ENCODE results near the gene PLA2G6.

PLA2G6 gene, protein sequence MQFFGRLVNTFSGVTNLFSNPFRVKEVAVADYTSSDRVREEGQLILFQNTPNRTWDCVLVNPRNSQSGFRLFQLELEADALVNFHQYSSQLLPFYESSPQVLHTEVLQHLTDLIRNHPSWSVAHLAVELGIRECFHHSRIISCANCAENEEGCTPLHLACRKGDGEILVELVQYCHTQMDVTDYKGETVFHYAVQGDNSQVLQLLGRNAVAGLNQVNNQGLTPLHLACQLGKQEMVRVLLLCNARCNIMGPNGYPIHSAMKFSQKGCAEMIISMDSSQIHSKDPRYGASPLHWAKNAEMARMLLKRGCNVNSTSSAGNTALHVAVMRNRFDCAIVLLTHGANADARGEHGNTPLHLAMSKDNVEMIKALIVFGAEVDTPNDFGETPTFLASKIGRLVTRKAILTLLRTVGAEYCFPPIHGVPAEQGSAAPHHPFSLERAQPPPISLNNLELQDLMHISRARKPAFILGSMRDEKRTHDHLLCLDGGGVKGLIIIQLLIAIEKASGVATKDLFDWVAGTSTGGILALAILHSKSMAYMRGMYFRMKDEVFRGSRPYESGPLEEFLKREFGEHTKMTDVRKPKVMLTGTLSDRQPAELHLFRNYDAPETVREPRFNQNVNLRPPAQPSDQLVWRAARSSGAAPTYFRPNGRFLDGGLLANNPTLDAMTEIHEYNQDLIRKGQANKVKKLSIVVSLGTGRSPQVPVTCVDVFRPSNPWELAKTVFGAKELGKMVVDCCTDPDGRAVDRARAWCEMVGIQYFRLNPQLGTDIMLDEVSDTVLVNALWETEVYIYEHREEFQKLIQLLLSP

DNA sequence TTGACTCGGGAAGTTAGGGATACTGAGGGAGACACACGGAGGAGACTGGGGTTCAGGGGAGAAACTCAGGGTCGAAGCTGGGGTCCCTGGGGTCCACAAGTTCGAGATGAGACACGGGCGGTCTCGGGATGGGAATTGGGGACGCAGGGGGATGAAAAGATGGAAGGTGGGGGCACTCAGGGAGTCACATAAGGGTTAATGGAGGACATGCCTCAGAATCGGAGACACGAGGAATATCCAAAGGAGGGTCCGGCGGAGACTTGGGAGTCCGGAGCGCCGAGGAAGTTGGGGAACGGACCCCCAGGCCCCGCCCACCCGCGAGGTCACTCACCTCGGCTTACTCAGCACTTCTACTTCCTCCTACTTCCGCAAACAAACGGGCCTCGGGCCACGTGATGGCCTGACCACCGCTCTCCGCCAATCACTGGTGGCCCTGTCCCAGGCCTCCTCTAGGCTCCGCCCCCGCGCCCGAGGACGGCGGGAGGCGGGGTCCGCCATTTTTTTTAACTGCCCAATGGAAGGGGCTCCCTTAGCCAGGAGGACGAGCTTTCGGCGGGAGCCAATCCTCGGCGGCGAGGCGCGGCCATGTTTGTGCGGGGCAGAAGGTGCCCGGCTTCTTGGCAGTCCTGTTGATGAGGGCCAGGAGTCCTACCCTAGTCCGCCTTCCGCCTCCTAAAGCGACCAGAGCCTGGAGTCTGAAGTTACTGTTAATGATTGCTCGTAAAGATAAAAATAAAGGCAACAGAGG lies at the start of gene PLA2G6:
TSS of gene PLA2G6 (minus strand) at position 378 of the 748 bp plus-strand sequence. CDS start 12,404 bp downstream, outside the sequence.
- DNase-seq, result peak; percentile 98

DNA sequence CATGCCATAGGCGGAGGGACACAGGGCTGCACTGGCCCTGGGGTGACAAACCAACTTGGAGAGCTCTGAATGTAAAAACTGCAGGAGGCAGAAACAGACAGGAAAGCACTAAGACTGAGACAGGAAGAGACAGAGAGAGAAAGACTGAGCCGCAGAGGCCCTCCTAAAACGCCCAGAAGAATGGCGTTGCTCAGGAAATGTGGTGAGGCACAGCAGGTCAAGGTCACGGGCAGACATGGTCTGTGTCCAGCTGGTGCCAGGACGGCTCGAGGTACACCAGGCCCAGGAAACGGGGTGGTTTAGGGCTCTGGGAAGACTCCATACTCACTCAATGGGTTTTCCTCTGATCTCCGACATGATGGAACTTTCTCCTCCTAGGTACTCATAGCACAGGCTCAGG lies 49.3 kb upstream of the PLA2G6 start:
- DNase-seq, result no peak

DNA sequence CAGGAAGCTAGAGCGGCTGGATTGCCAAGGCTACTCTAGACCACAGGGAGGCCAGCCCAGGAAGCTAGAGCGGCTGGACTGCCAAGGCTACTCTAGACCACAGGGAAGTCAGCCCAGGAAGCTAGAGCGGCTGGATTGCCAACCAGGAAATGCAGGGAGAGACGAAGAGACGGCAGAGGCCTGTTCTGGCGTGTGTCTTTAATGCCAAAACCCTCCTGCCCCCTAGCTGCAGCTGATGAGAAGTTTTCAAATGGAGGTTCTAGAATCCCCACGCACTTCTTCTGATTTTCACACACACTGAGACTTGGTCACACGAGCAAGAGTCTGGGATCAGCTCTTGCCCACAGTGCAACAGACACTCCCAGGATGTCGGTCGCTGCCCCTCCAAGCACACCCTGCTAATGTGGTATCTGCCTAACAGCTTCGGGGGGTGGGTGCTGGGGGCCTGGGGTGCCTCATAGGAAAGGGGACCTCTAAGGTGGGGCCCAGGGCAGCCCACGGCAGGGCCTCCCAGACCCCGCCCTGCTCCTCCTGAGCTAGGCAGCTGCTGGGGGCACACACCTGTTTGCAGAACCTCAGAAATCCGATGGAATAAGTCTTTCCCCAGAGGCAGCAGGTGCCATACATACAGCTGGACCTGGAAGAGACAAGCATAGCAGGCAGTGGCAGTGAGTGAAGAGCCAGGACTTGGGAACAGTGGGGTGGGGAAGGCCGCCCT lies 48.6 kb upstream of the PLA2G6 start:
- peak; percentile 16 to 30 for DNase-seq

DNA sequence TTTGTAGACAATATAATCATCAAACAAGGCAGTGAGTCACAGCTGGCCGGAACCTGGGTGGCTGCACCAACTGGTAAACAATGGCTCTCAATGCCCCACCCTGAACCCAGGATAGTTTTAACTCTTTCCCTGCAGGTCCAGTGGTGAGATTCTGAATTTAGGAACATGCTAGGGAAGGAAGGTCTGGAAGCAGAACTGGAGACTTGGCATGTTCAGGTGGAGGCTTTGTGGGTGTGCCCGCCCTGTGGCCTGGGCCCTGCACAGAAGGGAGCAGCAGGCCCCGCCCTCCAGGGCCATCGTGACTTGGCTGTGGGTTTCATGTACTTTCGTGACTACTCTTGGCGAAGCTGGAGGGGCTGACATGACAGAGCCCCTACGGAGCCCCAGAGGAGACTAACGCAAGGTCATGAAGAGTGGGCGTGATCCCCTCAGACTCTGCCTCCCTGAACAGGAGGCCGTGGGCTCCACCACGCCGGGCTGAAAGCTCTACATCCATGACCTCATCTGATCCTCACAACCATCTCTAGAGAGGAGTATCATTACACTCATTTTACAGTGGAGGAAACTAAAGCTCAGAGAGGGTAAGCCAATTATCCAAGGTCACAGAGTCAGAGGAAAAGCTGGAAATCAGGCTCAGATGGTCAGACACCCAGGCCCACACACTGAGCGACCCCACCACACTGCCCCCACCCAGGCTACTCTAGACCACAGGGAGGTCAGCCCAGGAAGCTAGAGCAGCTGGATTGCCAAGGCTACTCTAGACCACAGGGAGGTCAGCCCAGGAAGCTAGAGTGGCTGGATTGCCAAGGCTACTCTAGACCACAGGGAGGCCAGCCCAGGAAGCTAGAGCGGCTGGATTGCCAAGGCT lies 47.5 kb upstream of the PLA2G6 start:
- no peak for DNase-seq

DNA sequence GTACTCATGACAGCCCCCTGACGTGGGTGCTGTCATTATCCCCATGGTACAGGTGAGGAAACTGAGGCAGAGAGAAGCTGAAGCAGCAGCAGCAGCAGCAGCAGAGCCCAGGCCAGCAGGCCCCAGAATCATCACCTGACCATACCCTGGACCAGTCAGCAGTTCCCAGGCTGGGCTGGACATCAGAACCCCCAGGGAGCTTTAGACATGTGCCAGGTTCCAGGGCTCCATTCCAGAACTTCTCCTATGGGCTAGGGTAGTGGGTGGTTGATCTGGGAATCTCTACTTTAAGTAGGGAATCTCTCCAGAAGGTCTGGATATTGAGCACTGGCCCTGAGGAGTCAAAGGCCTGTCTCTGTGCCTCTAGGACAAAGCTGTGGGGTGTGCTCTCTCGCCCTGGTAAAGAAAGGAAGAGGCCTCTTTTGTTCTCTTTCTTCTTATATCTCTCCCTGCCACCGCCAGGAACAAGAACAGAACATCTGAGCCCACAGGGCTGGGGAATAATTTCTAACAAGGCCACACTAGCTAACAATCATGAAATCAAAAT lies 46.8 kb upstream of the PLA2G6 start:
- DNase-seq, result no peak

DNA sequence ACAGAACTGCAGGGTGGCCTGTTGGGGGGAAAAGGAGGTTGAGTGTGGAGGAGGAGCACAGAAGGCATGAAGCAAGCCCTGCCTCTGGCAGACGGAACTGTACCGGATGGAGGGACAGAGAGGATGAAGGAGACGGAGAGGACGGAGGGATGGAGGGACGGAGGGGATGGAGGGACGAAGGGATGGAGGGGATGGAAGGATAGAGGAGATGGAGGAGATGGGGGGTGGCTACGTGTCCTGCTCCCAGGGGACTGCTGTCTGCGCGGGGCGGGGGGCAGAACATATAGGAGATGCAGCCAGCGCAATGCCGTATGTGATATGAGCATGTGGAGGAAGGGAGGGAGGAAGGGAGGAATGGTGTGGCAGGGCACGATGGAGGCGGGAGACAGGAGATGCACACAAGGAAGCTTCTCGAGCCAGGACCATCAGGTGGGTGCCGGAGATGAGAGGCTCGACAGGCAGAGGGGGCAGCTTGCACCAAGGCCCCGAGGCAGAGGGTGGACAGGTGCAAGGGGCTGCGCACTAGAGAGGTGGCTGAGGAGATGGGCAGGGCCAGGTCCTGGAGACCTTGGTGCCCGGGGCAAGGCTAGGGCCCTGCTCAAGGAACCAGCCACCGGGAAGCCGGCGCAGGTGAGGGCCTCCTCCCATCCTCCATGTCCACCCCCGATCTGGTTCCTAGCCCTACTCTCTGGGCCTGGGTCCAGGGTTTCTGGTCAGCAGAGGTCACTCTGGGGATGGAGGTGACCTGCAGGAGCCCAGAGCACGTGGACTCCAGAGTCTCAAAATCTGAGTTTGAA lies 45.4 kb upstream of the PLA2G6 start:
- DNase-seq, result no peak

DNA sequence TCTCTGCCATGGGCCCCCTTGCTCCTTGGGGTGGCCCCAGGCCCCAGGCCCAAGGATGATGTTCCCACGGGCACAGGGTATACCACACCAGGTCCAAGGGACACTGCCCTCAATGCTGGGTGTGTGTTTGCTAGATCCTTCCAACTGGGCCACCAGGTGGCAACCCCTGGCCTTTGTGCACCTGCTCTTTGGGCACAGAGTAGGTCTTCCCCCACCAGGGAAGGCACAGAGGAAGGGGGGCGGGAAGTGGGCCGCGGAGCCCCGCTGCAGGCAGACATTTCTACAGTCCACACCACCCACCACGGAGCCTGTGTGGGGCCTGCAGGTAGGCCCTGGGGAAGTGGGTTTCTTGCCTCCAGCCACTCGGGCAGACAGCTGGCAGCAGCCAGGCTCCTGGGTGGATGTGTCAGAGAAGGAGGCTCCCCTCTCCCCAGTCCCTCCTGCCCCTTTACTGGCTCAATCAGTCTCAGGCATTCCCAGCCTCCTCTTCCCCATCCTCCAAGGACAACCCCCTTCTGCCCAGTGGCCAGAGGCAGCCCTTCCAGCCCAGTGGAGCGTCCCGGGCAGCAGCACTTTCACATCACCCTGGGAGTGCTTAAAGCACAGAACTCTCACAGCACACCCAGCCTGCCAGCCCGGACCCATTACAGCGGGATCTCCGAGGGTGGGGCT lies 41.8 kb upstream of the PLA2G6 start:
- DNase-seq, result no peak

DNA sequence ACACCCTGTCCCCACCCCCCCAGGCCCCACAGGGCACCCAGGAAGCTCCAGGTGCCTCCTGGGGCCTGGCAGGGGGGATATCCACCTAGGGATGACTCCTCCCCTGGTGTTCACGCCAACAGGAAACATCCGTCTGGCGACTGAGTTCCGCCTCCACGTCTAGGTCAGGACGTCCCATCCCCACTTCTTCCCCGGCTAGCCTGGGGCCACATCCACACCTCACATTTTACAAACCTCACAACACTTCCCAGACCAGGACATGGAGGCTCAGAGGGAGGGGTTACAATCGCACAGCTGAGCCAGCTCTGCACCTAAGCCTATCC lies 41.1 kb upstream of the PLA2G6 start:
- no peak for DNase-seq

DNA sequence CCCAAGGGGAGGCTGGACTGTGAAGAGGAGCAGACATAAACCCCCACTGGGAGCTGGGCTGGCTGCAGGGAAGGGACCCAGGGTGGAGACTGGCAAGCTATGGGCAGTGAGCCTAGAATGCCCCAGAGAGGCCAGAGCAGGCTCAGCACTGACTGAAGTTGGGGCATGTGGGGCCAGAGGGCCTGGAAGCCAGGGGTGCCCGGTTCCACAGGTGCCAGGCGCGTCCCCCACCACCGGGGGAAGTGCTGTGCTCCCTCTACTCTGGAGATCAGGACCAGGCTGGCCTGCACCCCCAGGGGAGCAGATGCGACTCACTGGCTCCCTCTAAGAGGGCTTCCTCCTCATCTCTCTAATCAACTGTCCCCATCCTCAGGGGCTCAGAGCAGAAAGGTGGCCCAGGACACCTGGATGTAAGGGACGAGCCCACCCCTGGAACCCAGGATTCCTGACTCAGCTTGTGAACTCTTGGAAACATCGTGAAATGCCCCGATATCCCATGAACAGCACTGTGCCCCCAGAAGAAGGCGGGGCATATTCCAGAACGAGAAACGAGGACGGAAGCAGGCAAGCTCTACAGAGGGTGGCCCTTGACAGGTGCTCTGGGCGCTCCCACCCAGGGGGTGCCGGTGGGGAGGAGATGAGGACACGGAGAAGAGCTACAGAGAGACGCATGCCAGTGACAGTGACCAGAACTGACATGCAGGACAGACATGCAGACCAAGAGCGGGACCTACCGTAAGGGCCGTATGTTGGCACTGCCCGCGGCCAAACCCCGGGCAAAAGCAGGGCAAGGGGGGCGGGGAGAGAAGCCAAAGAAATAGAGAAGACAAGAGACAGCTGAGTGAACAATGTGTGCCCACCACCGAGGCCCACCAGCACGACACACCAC lies 40.5 kb upstream of the PLA2G6 start:
- DNase-seq, result no peak

DNA sequence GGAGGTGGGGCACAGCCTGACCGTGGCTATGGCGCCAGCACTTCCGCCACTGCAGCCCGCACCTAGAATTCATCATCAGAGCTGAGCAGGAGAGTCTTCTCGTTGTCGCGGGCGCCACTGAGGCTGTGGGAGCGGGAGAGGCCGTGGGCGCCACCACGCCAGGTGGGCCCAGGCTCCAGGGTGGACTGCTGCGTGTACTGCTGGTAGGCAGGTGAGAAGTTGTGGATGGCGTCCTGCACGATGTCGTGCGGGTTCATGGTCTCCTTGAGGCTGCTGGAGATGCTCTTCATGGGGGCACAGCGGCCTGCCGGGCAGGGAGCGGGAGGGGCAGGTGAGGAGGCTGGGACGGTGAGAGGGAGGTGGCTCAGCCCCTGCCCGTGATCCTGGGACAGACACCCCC lies 39.8 kb upstream of the PLA2G6 start:
- DNase-seq, result no peak

DNA sequence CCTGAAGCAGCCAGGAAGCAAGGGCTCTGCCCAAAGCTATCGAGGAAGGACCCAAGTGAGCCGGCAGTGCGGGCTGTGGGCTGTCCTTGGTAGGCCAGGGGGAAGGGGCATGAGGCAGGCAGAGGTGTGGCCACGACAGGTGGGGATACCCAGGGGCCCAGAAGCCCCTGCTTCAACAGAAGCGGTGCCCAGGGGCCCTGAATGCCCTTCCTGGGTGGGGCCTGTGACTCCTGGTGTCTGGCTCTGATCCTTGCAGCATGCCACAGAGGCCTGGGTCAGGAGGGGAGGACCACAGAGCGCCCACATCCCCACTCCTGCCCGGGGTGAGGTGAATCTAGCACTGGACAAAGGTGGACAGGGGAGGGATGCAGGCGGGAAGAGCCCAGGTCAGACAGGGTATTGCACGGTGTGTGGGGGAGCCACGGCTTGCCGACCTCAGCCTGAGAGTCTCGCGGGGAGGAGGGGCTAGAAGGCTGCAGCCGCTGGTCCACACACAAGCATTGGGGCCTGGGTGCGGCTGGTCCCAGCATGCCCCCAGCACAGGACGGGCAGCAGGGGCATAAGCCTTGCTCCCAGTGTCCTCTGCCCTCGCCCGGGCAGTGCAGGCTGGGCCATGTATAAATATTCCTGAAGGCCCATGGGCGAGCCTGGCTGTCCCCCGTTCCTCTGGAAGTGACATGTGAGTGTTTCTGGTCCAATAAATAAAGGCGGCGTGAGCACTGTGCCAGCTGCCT lies 39.2 kb upstream of the PLA2G6 start:
- no peak for DNase-seq

DNA sequence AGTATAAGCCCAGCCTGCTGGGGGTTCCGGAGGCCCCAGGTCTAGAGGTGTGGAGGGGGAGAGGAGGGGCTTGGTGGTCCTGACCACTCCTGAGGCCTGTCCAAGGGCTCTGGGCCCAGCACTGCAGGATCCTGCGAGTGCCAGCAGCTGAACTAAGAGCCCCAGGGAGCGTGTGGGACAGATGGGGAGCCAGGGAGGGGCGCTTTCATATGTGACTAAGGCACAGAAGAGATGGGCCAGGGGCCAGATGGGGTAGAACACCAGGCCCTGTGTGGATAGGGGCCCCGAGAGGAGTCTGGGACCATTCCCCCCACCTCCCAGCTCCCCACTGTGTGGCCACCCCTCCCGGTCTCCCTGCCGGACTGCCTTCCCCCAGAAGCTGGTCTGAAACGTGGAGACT lies 38.5 kb upstream of the PLA2G6 start:
- DNase-seq, result no peak

DNA sequence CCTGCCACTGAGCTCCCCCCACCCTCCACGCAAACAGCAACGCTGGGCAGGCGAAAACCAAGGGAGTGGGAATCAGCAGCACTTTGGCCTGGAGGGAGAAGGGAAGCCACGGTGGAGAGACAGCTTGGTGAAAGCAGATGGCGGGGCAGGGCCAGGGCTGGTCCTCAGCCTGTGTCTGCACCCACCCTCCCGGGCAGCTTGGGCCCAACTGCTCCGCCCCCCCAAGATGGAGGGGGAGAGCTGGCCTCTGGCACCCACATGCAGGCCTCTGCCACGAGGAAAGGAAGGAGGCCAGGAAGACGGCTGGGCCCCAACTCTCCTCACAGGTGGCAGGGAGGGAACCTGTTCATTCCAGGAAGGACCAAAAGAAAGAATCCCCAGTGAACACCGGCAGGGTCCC lies 38.0 kb upstream of the PLA2G6 start:
- DNase-seq, result no peak

DNA sequence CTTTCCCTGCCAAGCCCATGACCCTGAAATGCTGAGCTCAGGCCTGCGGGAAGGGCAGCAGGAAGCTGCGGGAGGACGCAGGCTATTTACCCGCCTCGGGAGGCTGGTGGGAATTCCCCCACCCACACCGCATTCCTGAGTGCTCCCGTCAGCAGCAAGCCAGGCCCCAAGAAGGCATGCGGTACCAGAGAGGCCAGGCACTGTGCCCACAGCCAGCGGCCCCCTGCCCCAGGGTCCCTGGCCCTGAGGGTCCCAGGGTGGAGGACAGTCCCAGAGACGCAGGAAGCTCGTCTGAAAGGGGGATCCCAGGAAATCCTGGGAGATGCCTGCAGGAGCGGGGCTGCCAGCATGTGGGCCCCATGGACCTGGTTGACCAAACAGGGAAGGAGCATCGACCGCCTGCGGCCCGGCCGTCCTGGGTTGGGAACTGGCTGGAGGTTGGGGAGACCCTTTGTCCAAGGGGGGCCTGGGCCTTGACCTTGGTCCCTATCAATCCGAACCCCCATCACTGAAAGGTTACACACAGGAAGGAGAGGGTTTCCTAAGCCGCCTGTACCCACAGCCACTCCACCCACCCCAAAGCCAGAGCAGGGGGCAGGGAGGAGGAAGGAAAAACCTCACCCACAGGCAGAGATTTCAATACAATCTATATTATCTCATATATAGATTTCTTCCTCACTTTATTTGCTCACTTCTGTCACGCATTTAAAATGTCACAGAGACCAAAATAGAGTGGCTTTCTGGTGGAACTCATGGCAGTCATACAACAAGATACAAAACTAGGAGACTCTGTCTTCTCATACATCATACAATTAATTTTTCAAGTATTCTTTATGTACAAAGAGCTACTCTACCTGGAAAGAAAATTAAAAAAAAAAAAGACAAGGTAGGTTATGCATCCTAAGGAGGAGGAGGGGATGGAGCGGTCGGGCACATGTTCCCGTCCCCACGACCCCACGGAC lies 37.3 kb upstream of the PLA2G6 start:
- DNase-seq, result peak; percentile 33 to 50

DNA sequence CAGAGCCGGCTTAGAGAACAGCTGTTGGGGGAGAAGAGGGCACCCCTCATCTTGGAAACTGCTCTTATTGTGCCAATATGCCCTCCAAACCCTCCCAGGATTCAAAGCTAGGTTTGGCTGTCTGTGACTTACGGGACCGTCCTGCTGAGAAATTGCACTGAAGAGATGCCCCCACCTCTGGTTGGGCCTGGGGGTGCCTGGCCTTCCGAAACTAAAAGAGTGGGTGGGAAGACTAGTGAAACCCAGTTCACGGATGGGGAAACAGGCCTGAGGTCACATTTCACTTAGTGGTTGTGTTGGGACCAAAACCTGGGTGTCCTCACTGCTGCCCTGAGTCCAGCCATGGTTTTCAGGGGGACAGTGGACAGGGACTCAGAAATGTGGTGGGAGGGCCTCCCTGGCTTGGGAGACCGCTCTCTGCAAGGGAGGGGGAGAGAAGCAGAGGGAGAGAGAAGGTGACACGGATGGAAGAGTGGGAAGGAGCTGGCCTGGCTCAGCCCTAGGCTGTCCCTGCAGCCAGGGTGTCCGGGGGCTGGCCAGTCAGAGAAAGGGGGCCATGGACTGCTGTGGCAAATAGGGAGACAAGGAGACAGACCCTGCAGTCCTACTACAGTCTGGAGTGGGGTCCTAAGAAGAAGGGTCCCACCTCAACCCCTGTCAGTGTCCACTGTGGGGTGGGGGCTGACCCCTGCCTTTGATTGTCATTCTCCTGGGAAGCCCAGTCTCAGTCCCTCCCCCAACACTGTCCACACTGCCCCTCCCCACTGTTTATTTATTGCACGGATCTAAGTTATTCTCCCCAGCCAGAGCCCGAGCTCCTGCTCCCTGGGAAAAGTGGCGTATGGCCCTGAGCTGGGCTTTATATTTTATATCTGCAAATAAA lies 33.8 kb upstream of the PLA2G6 start:
- DNase-seq, result no peak

All from stimulated activated CD4-positive, alpha-beta T cell treated with anti-CD3 and anti-CD28 coated beads, Interleukin-2, amount 100 ng/mL, for 48 hours (primary cell).